Pancreas (tissue), 10 donors: ENCODE measurements around the gene IL1RL1. TPM values are rescaled to one million over a fixed set of nuclear protein-coding genes. Genes with fewer than 3 reads are reported as not detected.

Experiments used
- ATAC-seq, 4 donors: fragments of 200-7000 bp; cut with Tn5 transposase; one replicate each; pipeline versions ENCODE4 v1.8.0 to v1.9.1; 2020; ENCODE audit warnings: mild to moderate bottlenecking in 4 of 4, moderate library complexity in 4 of 4
- DNase-seq, 6 donors: peaks; one replicate each; pipeline ENCODE4 v3.0.0-alpha.2; 2020
- FAIRE-seq: peaks from 2 replicates; lab custom pipeline; 2012; peaks lifted over from hg19 to GRCh38; lab: Jason Lieb, UNC
- H3K27ac ChIP-seq, 4 donors: fragments of 200-600 bp; sonication (generic); 1 replicate in 3 of 4; 2 replicates in 1 of 4; pipeline versions ENCODE4 v1.5.0 to v1.8.0; 2020
- H3K27me3 ChIP-seq, 4 donors: fragments of 200-600 bp; one replicate each; pipeline ENCODE4 v1.8.0; 2021
- H3K36me3 ChIP-seq, 3 donors: fragments of 200-600 bp; sonication (generic) in 1 of 3; one replicate each; pipeline versions ENCODE4 v1.5.0 to v1.8.0; 2020 to 2021
- H3K4me1 ChIP-seq, 3 donors: fragments of 200-600 bp; one replicate each; pipeline ENCODE4 v1.8.0; 2021
- H3K4me3 ChIP-seq, 4 donors: fragments of 200-600 bp; sonication (generic) in 2 of 4; one replicate each; pipeline versions ENCODE4 v1.5.0 to v1.8.0; 2020 to 2021
- H3K9me3 ChIP-seq, 4 donors: fragments of 200-600 bp; one replicate each; pipeline ENCODE4 v1.8.0; 2021
- CTCF ChIP-seq, 4 donors: fragments of 200-600 bp; sonication (generic) in 3 of 4; IDR thresholded peaks; one replicate each; pipeline versions ENCODE4 v1.5.0 to v1.8.0; 2021; ENCODE audit warnings: antibody characterized with exemption in 4 of 4
- WGBS, 2 donors: extraction: QIAGEN DNeasy Blood & Tissue Kit; methylation state at CpG; one replicate each; pipeline ENCODE4 v1.1.7; 2013; 5-methylcytosine and 5-hydroxymethylcytosine counted together
- intact Hi-C, 3 donors: fragments of 100-400 bp; cut with DNase I; formaldehyde crosslinking; loops; one replicate each; pipeline versions ENCODE4 v1.11.1 to v1.14.2; 2022
- polyA plus RNA-seq, 2 donors: library from polyadenylated mRNA; stranded (reverse); fragments of 200-250 nt; gene quantifications; one replicate each; pipeline ENCODE4 v1.2.3, GENCODE V29; 2013
- total RNA-seq, 6 donors: library from RNA; stranded (reverse); fragmentation: NEBNext Ultra II Directional in 4 of 6; extraction: Animal tissue kit (Norgen Biotek cat#: 25700) in 4 of 6; gene quantifications; one replicate each; pipeline versions ENCODE4 v1.2.1 to v1.2.4, GENCODE V29; 2021 to 2023
- donor health status: healthy with polysubstance abuse.
- donor health status: DM: no; HTN: no; CAD: no; lungs with moderate emphysema.
- donor health status: DM: no; HTN: no; CAD: no.
- donor health status: control.
- donor health status: control.
- donor health status: Bipolar disorder and iron deficiency.
- donor health status: DM: yes; HTN: yes; CAD: no.
- donor health status: DM: no; HTN: no; CAD: no.
- donor health status: DM: no; HTN: no; CAD: no.
- donor health status: DM: yes; HTN: yes; CAD: no.

IL1RL1 gene
- total and polyA plus RNA-seq, 8 donors, result 0.28 to 2.5 (median 1.1) TPM

- DNase-seq (no peak), FAIRE-seq (no peak)
- intact Hi-C loops, result no loop called here
Observed at GRCh38 chr2:102297891-102298290, 13.5 kb upstream of the IL1RL1 start.

GRCh38 chr2:102301867-102302362 lies 9.4 kb upstream of the IL1RL1 start:
- WGBS, 2 donors, result 24 to 35% methylated on average over 7 of the region's 7 CpGs
- intact Hi-C loops, result no loop called here
- Histone ChIP-seq H3K9me3 (no peaks in the 10 kb centered on the region), H3K4me3 (no peak overlapping the region), H3K27ac (no peak overlapping the region), H3K36me3 (no peaks in the 10 kb centered on the region), H3K27me3 (no peaks in the 10 kb centered on the region), H3K4me1 (no peaks in the 10 kb centered on the region)
- ATAC-seq (peak in 2 of 4 donors; percentile 32 to 33), DNase-seq (no peak), FAIRE-seq (no peak)
- no peak for TF ChIP-seq CTCF (IDR thresholded peaks at IDR 0.05)

More at GRCh38 chr2:102297891-102298290, 13.5 kb upstream of the IL1RL1 start:
- no peaks in the 10 kb centered on the region for H3K4me1 ChIP-seq
- H3K4me3 ChIP-seq, result no peak overlapping the region
- WGBS, 2 donors, result 59 to 63% methylated on average over 3 of the region's 3 CpGs
- no peaks in the 10 kb centered on the region for H3K27me3 ChIP-seq
- H3K9me3 ChIP-seq, result no peaks in the 10 kb centered on the region
- no peak for ATAC-seq
- no peak for TF ChIP-seq CTCF (IDR thresholded peaks at IDR 0.05)
- no peaks in the 10 kb centered on the region for H3K36me3 ChIP-seq
- no peak overlapping the region for H3K27ac ChIP-seq

GRCh38 chr2:102302458-102302857 lies 8.9 kb upstream of the IL1RL1 start:
- Histone ChIP-seq H3K9me3 (no peaks in the 10 kb centered on the region), H3K36me3 (no peaks in the 10 kb centered on the region), H3K4me1 (no peaks in the 10 kb centered on the region), H3K4me3 (no peak overlapping the region), H3K27me3 (no peaks in the 10 kb centered on the region), H3K27ac (no peak overlapping the region)
- WGBS, 2 donors, result 58 to 71% methylated on average over 3 of the region's 3 CpGs
- intact Hi-C loops, result no loop called here
- TF ChIP-seq CTCF (IDR thresholded peaks at IDR 0.05), result no peak
- DNase-seq (no peak), ATAC-seq (no peak), FAIRE-seq (peak; percentile 75)

GRCh38 chr2:102303589-102303988 lies 7.8 kb upstream of the IL1RL1 start:
- Histone ChIP-seq H3K9me3 (no peaks in the 10 kb centered on the region), H3K27ac (no peak overlapping the region), H3K4me1 (no peaks in the 10 kb centered on the region), H3K27me3 (no peaks in the 10 kb centered on the region), H3K4me3 (no peak overlapping the region), H3K36me3 (no peaks in the 10 kb centered on the region)
- ATAC-seq, result no peak
- intact Hi-C loops, result no loop called here
- 55 to 60% methylated on average over 3 of the region's 3 CpGs for WGBS, 2 donors
- FAIRE-seq, result no peak
- no peak for TF ChIP-seq CTCF (IDR thresholded peaks at IDR 0.05)
- no peak for DNase-seq

- H3K27me3 ChIP-seq, result no peaks in the 10 kb centered on the region
- H3K27ac ChIP-seq, result no peak overlapping the region
- DNase-seq (no peak), FAIRE-seq (no peak), ATAC-seq (no peak)
- no peaks in the 10 kb centered on the region for H3K36me3 ChIP-seq
- H3K4me3 ChIP-seq, result no peak overlapping the region
- H3K9me3 ChIP-seq, result no peaks in the 10 kb centered on the region
- TF ChIP-seq CTCF (IDR thresholded peaks at IDR 0.05), result no peak
- WGBS, 2 donors, result 36 to 42% methylated on average over 2 of the region's 2 CpGs
- no peaks in the 10 kb centered on the region for H3K4me1 ChIP-seq
- intact Hi-C loops, result no loop called here
Observed at GRCh38 chr2:102304268-102304667, 7.1 kb upstream of the IL1RL1 start.
